GM12878 (cell line): ENCODE results near the gene PIGQ. TPM values are rescaled to one million over a fixed set of nuclear protein-coding genes. Genes with fewer than 3 reads are reported as not detected.

ENCODE experiments used
- ATAC-seq: fragments of 200-7000 bp; cut with Tn5 transposase; 3 replicates; pipeline ENCODE4 v1.9.1; 2020; ENCODE audit warnings: mild to moderate bottlenecking, moderate library complexity
- BruUV-seq: library from RNA; stranded (reverse); fragments of 400-500 nt; replicated peaks from 2 replicates; lab custom pipeline; 2021; lab: Mats Ljungman, UMichigan
- CTCF ChIA-PET: fragments of 300-600 bp; sonication (Branson Sonifier 250); formaldehyde crosslinking; extraction: SDS; loops from one replicate; lab custom pipeline; 2021; ENCODE audit warnings: inconsistent platforms; lab: Yijun Ruan, JAX
- POLR2A ChIA-PET: fragments of 350-600 bp; formaldehyde crosslinking; extraction: SDS; loops from one replicate; lab custom pipeline; 2021; ENCODE audit warnings: inconsistent platforms; lab: Charles Lee
- RAD21 ChIA-PET: fragments of 300-600 bp; sonication (Branson Sonifier 250); formaldehyde crosslinking; loops from one replicate; lab custom pipeline; 2023; ENCODE audit warnings: antibody characterized with exemption; ENCODE audit not compliant: unreplicated experiment; lab: Charles Lee
- SMC1A ChIA-PET: fragments of 300-600 bp; sonication (Branson Sonifier 250); formaldehyde crosslinking; loops from one replicate; lab custom pipeline; 2023; ENCODE audit not compliant: unreplicated experiment, uncharacterized antibody; lab: Charles Lee
- DNase-seq: peaks from one replicate; pipeline ENCODE4 v3.0.0-alpha.2; 2011; ENCODE audit warnings: low read depth, low spot score
- FAIRE-seq: peaks from 3 replicates; lab custom pipeline; 2011; peaks lifted over from hg19 to GRCh38; lab: Jason Lieb, UNC
- H2AFZ ChIP-seq: 2 replicates; pipeline ENCODE4 v1.6.0; 2011; ENCODE audit warnings: low read depth, low read length, control low read depth; ENCODE audit not compliant: control insufficient read depth
- H3K27ac ChIP-seq: 2 replicates; pipeline ENCODE4 v1.5.1; 2011; ENCODE audit warnings: control low read depth; ENCODE audit not compliant: control insufficient read depth, insufficient read depth
- H3K27me3 ChIP-seq, 2 experiments: replicated peaks in 1 of 2; 2 replicates each; pipeline versions ENCODE4 v1.6.0 to v1.6.1; 2011; ENCODE audit warnings: low read length in 1 of 2; ENCODE audit not compliant: control insufficient read depth in 2 of 2, insufficient read depth in 2 of 2
- H3K36me3 ChIP-seq, 2 experiments: 2 replicates each; pipeline ENCODE4 v1.5.1; 2011; ENCODE audit warnings: low read length in 1 of 2; ENCODE audit not compliant: control insufficient read depth in 2 of 2, insufficient read depth in 2 of 2
- H3K4me1 ChIP-seq: 2 replicates; pipeline ENCODE4 v1.6.1; 2011; ENCODE audit warnings: mild to moderate bottlenecking, low read length, moderate library complexity, mixed read lengths; ENCODE audit not compliant: control insufficient read depth, insufficient read depth
- H3K4me2 ChIP-seq: 2 replicates; pipeline ENCODE4 v1.6.0; 2011; ENCODE audit warnings: control low read depth; ENCODE audit not compliant: control insufficient read depth, insufficient read depth
- H3K4me3 ChIP-seq: fragments of 200-600 bp; sonication (generic); 2 replicates; pipeline ENCODE4 v1.5.1; 2016
- H3K79me2 ChIP-seq: 2 replicates; pipeline ENCODE4 v1.6.0; 2011; ENCODE audit warnings: low read length; ENCODE audit not compliant: control insufficient read depth, insufficient read depth
- H3K9ac ChIP-seq: 2 replicates; pipeline ENCODE4 v1.8.0; 2011; ENCODE audit warnings: low read length, control low read depth, mixed read lengths; ENCODE audit not compliant: control insufficient read depth, insufficient read depth
- H3K9me3 ChIP-seq: replicated peaks from 3 replicates; pipeline ENCODE4 v1.5.1; 2011; ENCODE audit warnings: mild to moderate bottlenecking, low read length; ENCODE audit not compliant: control insufficient read depth, insufficient read depth
- H4K20me1 ChIP-seq: 2 replicates; pipeline ENCODE4 v1.6.0; 2011; ENCODE audit not compliant: control insufficient read depth, insufficient read depth
- ATF3 ChIP-seq: IDR thresholded peaks from 2 replicates; pipeline ENCODE4 v1.6.1; 2011; ENCODE audit warnings: low read depth, mild to moderate bottlenecking, low read length, moderate library complexity, borderline replicate concordance; ENCODE audit errors: extremely low read depth
- BACH1 ChIP-seq: fragments of 450-650 bp; IDR thresholded peaks from 2 replicates; pipeline ENCODE4 v1.6.1; 2017; ENCODE audit warnings: mild to moderate bottlenecking, borderline replicate concordance
- E4F1 ChIP-seq: fragments of 450-650 bp; IDR thresholded peaks from 2 replicates; pipeline ENCODE4 v1.6.1; 2018; ENCODE audit warnings: borderline replicate concordance, mild to moderate bottlenecking; ENCODE audit not compliant: partially characterized antibody
- EED ChIP-seq: sonication (generic); IDR thresholded peaks from 2 replicates; pipeline ENCODE4 v1.6.1; 2016; ENCODE audit warnings: antibody characterized with exemption, low read depth
- HDAC2 ChIP-seq: fragments of 200-600 bp; sonication (generic); IDR thresholded peaks from 2 replicates; pipeline ENCODE4 v1.6.1; 2017
- HDAC6 ChIP-seq: fragments of 200-600 bp; sonication (generic); IDR thresholded peaks from one replicate; pipeline ENCODE4 v1.8.0; 2017; ENCODE audit warnings: antibody characterized with exemption; ENCODE audit not compliant: unreplicated experiment
- MTA3 ChIP-seq: IDR thresholded peaks from 2 replicates; pipeline ENCODE4 v1.6.1; 2012; ENCODE audit warnings: low read length, inconsistent platforms, borderline replicate concordance
- MYB ChIP-seq: fragments of 150-350 bp; IDR thresholded peaks from 2 replicates; pipeline ENCODE4 v1.6.1; 2014; ENCODE audit warnings: mild to moderate bottlenecking, low read depth, low read length, borderline replicate concordance
- NFYA ChIP-seq: IDR thresholded peaks from 2 replicates; pipeline ENCODE4 v1.6.1; 2011; ENCODE audit warnings: low read depth, mild to moderate bottlenecking, low read length, improper control_type of control experiment, borderline replicate concordance
- PAX8 ChIP-seq: fragments of 450-650 bp; IDR thresholded peaks from 2 replicates; pipeline ENCODE4 v1.6.1; 2017; ENCODE audit warnings: mild to moderate bottlenecking, moderate library complexity
- RAD51 ChIP-seq: fragments of 450-650 bp; IDR thresholded peaks from 2 replicates; pipeline ENCODE4 v1.6.1; 2016; ENCODE audit warnings: moderate library complexity, mild to moderate bottlenecking, inconsistent platforms
- RBBP5 ChIP-seq: fragments of 200-600 bp; sonication (generic); conservative IDR thresholded peaks from 2 replicates; pipeline ENCODE4 v1.6.1; 2016
- SP1 ChIP-seq: IDR thresholded peaks from one replicate; pipeline ENCODE4 v1.6.1; 2011; ENCODE audit warnings: low read depth, low read length
- SRF ChIP-seq, 2 experiments: IDR thresholded peaks; 2 replicates each; pipeline ENCODE4 v1.6.1; 2011; ENCODE audit warnings: low read depth in 2 of 2, low read length in 2 of 2, mild to moderate bottlenecking in 1 of 2, moderate library complexity in 1 of 2
- WRNIP1 ChIP-seq: IDR thresholded peaks from 2 replicates; pipeline ENCODE4 v1.6.1; 2011; ENCODE audit warnings: low read depth, low read length, improper control_type of control experiment, borderline replicate concordance
- ZZZ3 ChIP-seq: IDR thresholded peaks from 2 replicates; pipeline ENCODE4 v1.6.1; 2011; ENCODE audit warnings: low read depth; ENCODE audit not compliant: control insufficient read depth, insufficient read length
- WGBS: methylation state at CpG from one replicate; pipeline ENCODE4 v1.1.6; 2016; ENCODE audit warnings: low lambda C conversion rate; ENCODE audit not compliant: insufficient replicate concordance, insufficient coverage; ENCODE audit errors: missing lambda C conversion rate; 5-methylcytosine and 5-hydroxymethylcytosine counted together
- in situ Hi-C: fragments of 300-500 bp; cut with MboI; formaldehyde crosslinking; loops from 9 replicates; pipeline ENCODE4 v1.14.3; 2018; ENCODE audit warnings: mixed read lengths
- intact Hi-C: fragments of 100-400 bp; cut with micrococcal nuclease; formaldehyde crosslinking; loops from one replicate; pipeline ENCODE4 v1.14.2; 2022; ENCODE audit not compliant: unreplicated experiment
- polyA plus RNA-seq, 11 experiments: library from polyadenylated mRNA; depleted of rRNA in 4 of 11; unstranded in 6 of 11; stranded (reverse) in 5 of 11; fragments of >200 nt; fragmentation: Nextera tagmentation in 4 of 11; fragmentation: Illumina TruSeq in 1 of 11; extraction: Ambion mirVana in 4 of 11; extraction: Trizol in 1 of 11; gene quantifications; 1 replicate in 1 of 11; 2 replicates in 10 of 11; pipeline versions ENCODE4 v1.2.1 to v1.2.3, GENCODE V29; 2011 to 2016; ENCODE audit warnings: inconsistent platforms in 2 of 11, missing spikeins in 2 of 11, low read depth in 1 of 11
- total RNA-seq, 4 experiments: library from RNA; depleted of rRNA in 3 of 4; stranded (reverse); fragments of >200 nt in 3 of 4; fragmentation: Illumina TruSeq in 1 of 4; extraction: Trizol in 1 of 4; gene quantifications; 2 replicates each; pipeline versions ENCODE4 v1.2.1 to v1.2.3, GENCODE V29; 2013 to 2021
- TF ChIP-seq, protein P1 (sequence below): IDR thresholded peaks from 2 replicates; pipeline ENCODE4 v1.6.1; 2012; ENCODE audit warnings: low read depth, low read length, improper control_type of control experiment

PIGQ gene
- total and polyA plus RNA-seq, 10 of the 15 experiments (the other 5 are each of a cell fraction or from before 2014, with no cell fraction given), result 1.8 to 31.3 (median 17.5) TPM; not detected in 1

GRCh38 chr16:520847-521246 lies 48.9 kb upstream of the PIGQ start (continued):
- no peak for TF ChIP-seq ATF3
- no peak for TF ChIP-seq HDAC6
- TF ChIP-seq RBBP5, result no peak
- TF ChIP-seq BACH1, result no peak
- TF ChIP-seq WRNIP1, result no peak
- TF ChIP-seq, protein P1, sequence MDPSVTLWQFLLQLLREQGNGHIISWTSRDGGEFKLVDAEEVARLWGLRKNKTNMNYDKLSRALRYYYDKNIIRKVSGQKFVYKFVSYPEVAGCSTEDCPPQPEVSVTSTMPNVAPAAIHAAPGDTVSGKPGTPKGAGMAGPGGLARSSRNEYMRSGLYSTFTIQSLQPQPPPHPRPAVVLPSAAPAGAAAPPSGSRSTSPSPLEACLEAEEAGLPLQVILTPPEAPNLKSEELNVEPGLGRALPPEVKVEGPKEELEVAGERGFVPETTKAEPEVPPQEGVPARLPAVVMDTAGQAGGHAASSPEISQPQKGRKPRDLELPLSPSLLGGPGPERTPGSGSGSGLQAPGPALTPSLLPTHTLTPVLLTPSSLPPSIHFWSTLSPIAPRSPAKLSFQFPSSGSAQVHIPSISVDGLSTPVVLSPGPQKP, result no peak
- TF ChIP-seq, all 136 proteins: peak for 0

DNA sequence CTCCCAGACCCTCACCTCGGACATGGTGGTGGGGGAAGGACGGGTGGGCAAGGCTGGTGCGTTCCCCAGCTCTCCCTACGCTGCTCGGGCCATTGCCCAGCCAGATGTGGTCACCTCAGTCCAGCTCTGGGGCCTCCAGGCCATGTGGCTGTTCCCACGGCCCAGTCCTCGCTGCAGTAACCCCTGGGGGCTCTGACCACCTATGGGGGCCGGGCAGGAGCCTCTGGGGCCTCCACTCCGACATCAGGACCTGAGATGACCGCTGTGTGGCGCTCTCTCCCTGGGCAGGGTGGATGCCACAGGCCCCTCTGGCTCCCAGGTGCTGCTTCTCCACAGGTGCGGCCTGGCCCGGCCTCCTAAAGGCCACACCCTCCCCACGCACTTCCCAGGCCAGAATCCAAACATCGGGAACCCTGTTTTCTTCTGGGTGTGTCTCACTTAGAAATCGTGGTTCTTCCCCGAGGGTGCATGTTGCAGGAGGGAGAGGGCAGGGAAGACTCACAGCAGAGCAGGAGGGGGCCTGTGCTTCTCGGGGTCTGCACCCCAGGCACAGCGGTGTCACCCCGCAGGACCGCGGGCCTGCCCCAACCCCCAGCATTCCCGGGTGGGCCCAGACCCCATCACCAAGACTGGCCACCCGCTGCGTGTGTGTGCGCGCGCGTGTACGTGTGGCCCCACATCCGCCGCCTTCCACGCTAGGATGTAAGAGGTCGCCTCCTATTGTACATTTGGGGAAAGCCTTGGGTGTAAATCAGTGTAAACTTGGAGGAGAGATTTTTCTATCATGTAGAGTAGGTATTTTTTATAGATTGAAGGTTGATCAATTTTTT lies 48.2 kb upstream of the PIGQ start:
- ATAC-seq, result no peak
- no peak overlapping the region for H3K27ac ChIP-seq
- DNase-seq, result no peak
- intact Hi-C loops (no loop called here), in situ Hi-C loops (no loop called here)
- ChIA-PET RAD21 (no interaction called here), CTCF (no interaction called here), POLR2A (no interaction called here), SMC1A (no interaction called here)
- H3K4me3 ChIP-seq, result no peak overlapping the region
- no peaks in the 10 kb centered on the region for H3K27me3 ChIP-seq
- H3K9ac ChIP-seq, result no peak overlapping the region
- WGBS, result 87% methylated on average over 34 of the region's 34 CpGs
- peaks cover 14% of the 10 kb centered on the region for H3K79me2 ChIP-seq
- H3K9me3 ChIP-seq, result no peaks in the 10 kb centered on the region
- H3K36me3 ChIP-seq, result peaks cover 0 to 2% of the 10 kb centered on the region in 2 experiments; a peak in 3 of 4 replicates
- H3K4me2 ChIP-seq, result no peak overlapping the region
- H3K4me1 ChIP-seq, result peaks cover 25% of the 10 kb centered on the region
- H4K20me1 ChIP-seq, result no peaks in the 10 kb centered on the region; the same call in 1 of the 2 replicates
- H2AFZ ChIP-seq, result no peak overlapping the region
- no peak for FAIRE-seq
- BruUV-seq, result no TSS peak
- TF ChIP-seq EED (no peak), NFYA (no peak), SRF (IDR thresholded peaks at IDR 0.05; ENCODE audit: low read depth in 2 of 2, low read length in 2 of 2) (no peak), HDAC2 (no peak), SP1 (no peak), ZZZ3 (no peak), PAX8 (no peak), MYB (no peak), E4F1 (no peak), RAD51 (no peak), MTA3 (no peak)
